Prostate gland (tissue), 2 donors: Measurements from ENCODE around the gene KCNQ5.

Source experiments
- CTCF ChIP-seq, 4 experiments: fragments of 200-600 bp in 2 of 4; fragments of 450-650 bp in 2 of 4; sonication (generic) in 2 of 4; IDR thresholded peaks; 1 replicate in 3 of 4; 2 replicates in 1 of 4; pipeline ENCODE4 v1.5.1; 2016 to 2019; ENCODE audit warnings: antibody characterized with exemption in 4 of 4, mild to moderate bottlenecking in 2 of 4, moderate library complexity in 2 of 4
- POLR2A ChIP-seq: fragments of 450-650 bp; IDR thresholded peaks from one replicate; pipeline ENCODE4 v1.6.1; 2016; ENCODE audit warnings: antibody characterized with exemption, mild to moderate bottlenecking

DNA sequence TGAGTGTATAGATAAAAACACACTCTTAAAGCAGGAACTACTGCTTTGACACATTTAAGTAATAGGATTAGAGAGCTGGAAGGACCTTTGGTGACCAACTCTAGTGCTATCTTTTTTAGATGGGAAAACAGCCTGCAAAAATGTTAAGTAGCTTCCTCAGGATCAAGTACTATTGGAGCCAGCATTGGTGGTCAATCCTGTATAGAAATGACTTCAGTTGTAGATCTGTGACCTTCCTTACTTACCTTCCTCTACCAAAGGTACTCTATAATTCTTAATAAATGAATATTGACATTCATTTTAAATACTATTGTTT lies 18.7 kb downstream of the KCNQ5 start:
- no peak for TF ChIP-seq CTCF (IDR thresholded peaks at IDR 0.05)
- TF ChIP-seq POLR2A = no peak
